ENCODE measurements around the gene AGTR1.
"Not testable (repeated sequence)": the region's sequence is repeated elsewhere in the genome, so short reads cannot be mapped to it uniquely, and the experiment has no call there.

AGTR1 gene

GRCh38 chr3:148718982-148719862 is 21.5 kb downstream of the AGTR1 start:
- DNase-seq, result no peak

GRCh38 chr3:148720873-148721272 is 23.2 kb downstream of the AGTR1 start:
- DNase-seq, result no peak

DNA sequence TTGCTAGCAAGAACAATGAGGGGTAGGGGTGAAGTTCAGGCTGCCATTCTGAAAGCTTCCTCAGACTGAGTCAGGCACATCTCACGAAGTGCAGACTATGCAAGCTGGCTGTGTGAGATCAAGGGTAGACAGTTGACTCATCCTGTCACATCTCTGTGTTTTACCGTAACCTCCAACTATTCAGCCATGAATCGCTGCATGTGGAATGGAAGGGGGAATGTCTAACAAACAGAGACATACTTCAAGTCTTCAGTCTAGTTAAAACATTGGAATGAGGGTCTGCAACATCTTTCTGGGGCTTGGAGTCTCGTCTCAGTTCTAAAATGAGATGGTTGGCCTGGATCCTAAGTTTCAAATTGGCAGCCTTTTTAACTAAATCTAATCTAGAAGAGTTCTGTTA is 25.9 kb downstream of the AGTR1 start:
- no peak for DNase-seq

- DNase-seq, result no peak
Observed at GRCh38 chr3:148727231-148727630, 29.5 kb downstream of the AGTR1 start.

GRCh38 chr3:148728753-148729152 is 31.1 kb downstream of the AGTR1 start:
- DNase-seq, result no peak

GRCh38 chr3:148729476-148730055 is 31.9 kb downstream of the AGTR1 start:
- no peak for DNase-seq

GRCh38 chr3:148730676-148731075 is 33.0 kb downstream of the AGTR1 start:
- DNase-seq, result no peak

- DNase-seq, result no peak
Observed at GRCh38 chr3:148735597-148735996, 37.9 kb downstream of the AGTR1 start.

DNA sequence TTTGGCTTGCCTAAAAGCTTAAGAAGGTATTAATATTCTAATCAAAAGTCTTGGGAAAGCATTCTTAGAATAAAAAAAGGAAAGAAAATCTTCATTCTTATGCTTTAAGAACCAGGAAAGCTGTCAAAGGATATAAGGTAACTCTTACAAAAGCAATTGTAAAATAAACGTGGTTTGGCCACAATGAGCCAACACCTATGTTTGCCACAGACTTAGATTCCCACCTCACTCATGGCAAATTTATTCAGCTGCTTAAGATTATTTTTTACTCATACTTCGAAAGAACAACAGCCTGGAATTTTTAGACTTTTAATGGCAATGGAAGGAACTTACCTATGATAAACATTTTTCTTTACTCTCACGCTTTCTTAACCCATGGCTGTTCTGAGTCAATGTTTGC is 38.4 kb downstream of the AGTR1 start:
- DNase-seq, result no peak

GRCh38 chr3:148737104-148737530 is 39.4 kb downstream of the AGTR1 start:
- DNase-seq, result no peak

DNA sequence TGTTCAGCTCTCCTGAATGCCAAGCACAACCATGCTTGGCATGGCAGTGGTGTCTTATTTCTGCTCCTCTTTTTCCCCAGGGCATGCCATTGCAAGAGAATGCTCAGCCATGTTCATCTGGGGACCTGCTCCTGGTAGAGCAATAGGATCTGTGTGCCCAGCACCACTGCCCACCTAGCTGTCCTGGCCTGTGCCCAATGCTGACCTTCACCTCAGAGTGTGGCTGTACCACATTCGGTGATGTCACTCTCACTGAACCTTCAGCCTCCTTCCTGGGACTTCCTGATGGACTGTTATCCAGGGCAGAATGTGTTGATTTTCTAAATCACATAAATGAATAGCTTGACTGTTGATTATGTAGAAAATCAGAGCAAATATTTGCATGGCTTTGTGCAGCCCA is 42.0 kb downstream of the AGTR1 start:
- DNase-seq, result no peak

GRCh38 chr3:148740291-148740690 is 42.6 kb downstream of the AGTR1 start:
- DNase-seq, result no peak

GRCh38 chr3:148741219-148741618 is 43.5 kb downstream of the AGTR1 start:
- DNase-seq, result no peak

DNA sequence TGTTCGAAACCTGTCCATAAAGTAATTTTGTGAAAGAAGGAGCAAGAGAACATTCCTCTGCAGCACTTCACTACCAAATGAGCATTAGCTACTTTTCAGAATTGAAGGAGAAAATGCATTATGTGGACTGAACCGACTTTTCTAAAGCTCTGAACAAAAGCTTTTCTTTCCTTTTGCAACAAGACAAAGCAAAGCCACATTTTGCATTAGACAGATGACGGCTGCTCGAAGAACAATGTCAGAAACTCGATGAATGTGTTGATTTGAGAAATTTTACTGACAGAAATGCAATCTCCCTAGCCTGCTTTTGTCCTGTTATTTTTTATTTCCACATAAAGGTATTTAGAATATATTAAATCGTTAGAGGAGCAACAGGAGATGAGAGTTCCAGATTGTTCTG is 44.4 kb downstream of the AGTR1 start:
- DNase-seq, result no peak

- DNase-seq, result no peak
Observed at GRCh38 chr3:148746053-148746452, 48.4 kb downstream of the AGTR1 start.

- no peak for DNase-seq
Observed at GRCh38 chr3:148748283-148748682, 50.6 kb downstream of the AGTR1 start.

GRCh38 chr3:148750296-148750695 is 52.6 kb downstream of the AGTR1 start:
- DNase-seq, result no peak

GRCh38 chr3:148751461-148751860 is 53.8 kb downstream of the AGTR1 start:
- no peak for DNase-seq

- not testable (repeated sequence) for DNase-seq
Observed at GRCh38 chr3:148753385-148753784, 55.7 kb downstream of the AGTR1 start.

DNA sequence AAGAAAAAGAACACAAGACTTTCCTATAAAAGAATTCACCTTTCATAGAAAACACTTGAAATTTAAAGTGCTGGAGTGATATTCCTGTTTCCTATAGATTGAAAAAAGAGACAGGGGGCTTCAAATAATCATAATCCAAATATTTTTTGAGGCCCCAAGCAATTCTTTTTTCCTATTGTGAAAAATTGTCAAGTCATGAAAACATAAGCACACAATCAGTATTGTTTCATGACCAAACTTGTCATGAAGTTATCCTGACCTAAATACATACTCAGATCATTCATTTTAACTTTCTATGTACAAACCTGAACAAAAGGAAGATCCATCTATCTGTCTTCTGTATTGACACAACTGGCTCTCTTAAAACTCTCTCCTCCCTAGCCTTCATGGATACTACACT is 57.9 kb downstream of the AGTR1 start:
- no peak for DNase-seq

DNA sequence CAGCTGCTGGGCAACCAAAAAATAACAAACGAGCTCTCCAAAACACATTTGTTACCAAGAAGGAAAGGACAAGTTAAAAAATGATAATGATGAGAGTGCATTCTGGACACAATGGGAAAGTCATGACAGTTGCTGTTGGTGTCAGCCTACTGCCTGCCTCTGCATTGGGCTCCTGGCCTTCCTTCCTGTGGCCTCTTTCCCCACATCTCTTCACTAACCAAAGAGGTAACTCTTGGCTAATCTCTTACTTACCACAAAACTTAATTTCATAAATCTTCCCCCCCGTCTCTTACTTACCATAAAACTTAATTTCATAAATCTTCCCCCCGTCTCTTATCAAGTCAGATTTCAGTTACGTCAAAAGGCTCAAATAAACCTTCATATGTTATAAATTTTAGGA is 58.6 kb downstream of the AGTR1 start:
- no peak for DNase-seq

DNA sequence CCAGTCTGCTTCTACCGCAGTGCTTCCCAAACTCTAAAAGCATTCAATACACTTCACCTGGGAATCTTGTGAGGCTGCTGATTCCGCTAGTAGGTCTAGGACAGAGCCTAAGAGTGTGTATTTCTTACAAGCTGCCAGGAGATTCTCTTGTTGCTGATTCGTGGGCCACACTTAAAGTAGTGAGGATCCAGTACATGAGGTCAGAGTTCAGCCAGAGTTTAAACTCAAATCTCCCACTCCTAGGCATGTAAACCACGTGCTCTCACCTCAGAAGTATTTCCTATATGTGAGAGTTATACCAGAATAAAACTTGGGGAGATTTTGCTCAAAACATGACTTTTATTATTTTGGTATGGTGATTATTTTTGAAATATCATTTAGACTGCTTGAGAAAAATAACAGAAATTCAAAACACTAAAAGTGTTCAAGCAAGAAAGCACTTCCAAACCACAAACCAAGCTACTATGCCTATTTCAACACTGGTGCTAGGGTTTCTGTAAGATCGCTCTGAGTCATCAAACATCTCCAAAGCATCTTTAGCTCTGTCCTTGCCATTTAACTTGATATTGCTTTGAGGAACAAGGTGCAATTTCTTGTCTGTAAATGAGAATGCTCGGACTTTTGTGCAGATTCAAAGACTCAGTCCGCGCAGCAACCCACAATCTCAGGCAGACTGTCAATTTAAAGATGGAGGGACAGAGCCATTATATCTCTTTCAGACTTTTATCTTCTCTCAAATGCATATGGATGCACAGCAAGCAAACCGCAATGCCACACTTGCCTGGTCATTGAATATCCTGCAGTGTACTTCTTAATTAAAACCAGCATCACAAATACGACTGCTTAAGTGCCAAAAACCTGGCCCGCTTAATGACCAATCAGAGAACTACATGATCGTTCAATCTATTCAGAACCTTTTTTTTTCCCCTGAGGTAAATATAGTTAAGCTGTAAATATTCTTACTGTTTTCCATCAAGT is 59.8 kb downstream of the AGTR1 start:
- no peak for DNase-seq

DNA sequence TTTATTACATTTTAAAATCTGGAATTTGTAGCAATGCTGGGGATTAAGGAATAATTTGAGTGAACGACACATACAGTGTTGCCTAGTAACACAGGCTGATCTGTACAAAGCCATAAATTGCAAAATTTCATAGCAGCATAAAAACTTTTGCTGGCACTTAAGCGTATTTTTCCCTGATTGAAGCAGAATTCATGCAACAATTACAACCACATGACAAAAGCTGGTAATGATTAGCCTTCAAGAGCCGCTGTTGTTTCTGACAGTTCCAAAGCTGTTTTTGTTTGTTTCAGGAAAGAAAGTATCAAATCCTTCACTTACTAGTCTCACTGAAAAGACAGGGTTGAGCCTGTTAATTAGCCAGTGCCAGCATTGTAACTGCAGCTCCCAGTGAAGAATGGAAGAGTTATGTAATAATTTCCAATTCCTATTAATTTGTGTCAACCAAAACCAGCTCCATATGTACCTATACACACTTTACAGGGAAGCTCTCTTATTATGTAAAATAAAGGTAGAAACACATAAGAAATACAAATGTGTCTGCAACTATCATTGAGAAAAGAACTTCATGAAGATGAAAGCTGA is 60.7 kb downstream of the AGTR1 start:
- no peak for DNase-seq

Measured in CD4-positive, alpha-beta T cell treated with Interferon alpha-2 for 1 hour (primary cell).